Right hindlimb (tissue), 1 donor: Measurements from ENCODE around the gene CHCHD10.

Experiments used
- DNase-seq: peaks from one replicate; pipeline ENCODE4 v3.0.0-alpha.2; 2018

Gene CHCHD10

DNA sequence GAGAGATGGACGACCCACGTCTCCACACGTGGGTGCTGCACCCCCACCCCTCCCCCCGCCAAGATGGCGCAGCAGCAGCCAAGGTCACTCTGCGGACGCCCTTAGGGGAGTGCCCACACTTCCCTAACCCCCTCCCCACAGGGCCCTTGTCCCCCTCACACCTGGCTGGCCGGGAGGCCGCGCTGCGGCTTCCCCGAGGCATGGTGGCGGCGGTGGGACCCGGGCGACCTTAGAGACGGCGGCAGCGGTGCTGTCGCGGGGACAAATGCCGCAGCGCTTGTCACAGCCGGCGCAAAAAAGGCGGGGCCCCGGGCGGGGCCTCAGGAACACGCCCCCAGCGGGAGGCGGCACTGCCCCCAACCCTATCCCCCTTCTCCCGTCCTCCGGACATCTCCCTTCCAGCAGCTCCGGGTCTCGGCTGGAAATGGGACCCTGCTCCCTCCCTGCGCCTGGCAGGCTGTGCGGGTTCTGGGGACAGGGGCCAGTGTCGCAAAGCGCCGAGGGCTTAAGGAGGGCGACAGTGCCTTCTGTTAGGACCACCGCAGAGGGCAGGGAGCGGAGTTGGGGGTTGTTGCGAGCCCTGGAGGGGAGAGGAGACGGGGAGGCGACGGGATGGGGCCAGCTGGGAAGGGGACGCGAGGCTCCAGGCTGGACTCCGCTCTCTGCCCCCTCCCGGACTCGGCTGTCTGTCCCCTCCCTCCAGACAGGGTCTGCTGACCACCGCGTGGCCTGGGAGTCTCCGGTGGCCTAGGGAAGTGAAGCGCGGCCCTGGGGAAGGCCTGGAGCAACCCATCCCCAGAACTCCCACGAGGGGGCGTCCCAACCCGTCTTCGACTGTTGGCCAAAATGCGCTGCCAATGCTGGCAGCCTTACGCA, at the start of gene CHCHD10:
Gene CHCHD10, minus strand, starts transcription at position 300 of the 876 bp plus-strand sequence. Its CDS starts 98 bp downstream, at position 202.
- peak; percentile 86 for DNase-seq

DNA sequence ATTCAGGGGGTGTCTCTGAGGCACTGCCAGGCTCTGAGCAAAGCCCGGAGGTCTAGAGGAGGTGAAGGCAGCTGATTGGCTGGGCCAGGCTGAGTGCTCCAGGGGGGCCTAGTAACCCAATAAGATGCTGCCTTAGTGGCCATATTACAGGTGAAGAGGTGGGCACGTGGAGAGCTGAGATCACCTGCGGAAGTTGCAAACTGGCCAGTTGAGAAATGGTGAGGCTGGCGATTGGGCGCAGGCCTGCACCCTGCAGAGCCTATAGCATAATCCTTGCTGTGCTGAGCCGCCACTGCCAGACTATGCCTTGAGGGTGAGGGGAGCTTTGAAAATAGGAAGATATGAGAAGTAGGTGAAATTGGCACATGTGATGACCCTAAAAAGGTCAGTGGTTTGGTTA, 49.4 kb upstream of the CHCHD10 start:
- peak; percentile 0 for DNase-seq

DNA sequence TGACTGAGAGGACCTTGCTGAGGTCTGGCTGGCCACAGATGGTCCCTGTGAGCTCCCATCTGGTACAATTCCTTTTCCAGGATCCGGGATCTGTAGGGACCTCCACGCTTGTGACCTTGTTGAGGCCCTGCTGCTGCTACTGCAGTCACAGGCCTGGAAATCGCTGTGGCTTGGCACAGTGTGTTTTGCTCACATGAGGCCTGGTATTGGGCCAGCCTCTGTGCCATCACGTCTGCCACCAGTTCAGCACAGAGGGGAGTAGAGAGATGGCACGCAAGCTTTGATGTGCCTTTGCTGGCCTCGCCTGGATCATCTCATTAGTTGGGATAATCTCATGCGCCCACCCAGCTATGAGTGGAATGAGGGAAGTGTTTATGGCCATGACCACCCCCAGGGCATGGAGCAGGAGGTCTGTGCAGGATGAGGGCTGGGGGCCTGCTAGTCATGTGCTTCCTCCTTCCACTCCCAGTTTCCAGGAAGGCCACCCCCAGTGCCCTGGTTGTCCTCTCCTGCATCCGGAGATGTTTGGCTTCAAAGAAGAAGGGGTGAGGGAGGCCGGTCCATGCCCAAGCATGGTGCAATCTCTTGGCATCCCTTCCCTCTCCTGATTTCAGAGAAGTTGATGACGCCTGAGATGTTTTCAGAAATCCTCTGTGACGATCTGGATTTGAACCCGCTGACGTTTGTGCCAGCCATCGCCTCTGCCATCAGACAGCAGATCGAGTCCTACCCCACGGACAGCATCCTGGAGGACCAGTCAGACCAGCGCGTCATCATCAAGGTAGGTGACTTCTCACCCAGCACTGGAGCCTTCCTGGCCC, 48.6 kb upstream of the CHCHD10 start:
- DNase-seq = peak; percentile 16

DNA sequence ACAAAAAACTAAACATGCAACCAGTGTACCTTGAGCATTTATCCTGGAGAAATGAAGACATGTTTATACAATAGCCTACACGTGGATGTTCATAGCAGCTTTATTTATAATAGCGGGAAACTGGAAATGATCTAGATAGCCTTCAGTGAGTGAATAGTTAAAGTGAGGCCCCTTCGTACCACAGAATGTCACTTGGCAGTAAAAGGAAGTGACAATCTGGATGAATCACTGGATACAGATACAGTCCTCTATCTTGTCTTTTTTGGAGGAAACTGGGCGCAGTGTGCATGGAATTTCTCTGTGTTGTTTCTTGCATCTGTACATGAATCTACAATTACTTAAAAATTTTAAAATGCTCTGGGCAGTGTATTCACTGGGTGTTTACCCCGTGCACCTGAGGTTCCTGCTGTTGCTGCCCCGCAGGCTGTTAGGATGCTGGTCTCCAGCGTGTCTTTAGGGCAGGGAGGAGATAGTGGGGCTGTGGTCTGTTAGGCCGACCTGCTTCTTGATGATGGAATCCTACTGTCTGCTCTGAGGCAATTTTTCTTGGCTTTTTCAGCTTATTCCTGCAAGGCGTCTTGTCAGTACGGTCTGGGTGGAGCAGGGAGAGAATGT, 47.9 kb upstream of the CHCHD10 start:
- DNase-seq = peak; percentile 6

DNA sequence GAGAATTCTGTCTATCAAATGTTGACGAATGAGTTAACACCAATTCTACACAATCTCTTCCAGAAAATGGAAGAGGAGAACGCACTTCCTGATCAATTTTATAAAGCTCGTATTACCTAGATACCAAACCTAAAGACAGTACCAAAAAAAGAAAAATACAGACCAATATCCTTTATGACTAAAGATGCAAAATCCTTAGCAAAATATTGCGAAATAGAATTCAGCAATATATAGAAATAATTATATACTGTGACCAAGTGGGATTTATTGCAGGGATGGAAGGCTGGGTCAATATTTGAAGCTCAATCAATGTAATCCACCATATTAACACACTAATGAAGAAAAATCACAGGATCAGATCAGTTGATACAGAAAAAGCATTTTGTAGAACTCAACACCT, 44.6 kb upstream of the CHCHD10 start:
- DNase-seq = no peak

DNA sequence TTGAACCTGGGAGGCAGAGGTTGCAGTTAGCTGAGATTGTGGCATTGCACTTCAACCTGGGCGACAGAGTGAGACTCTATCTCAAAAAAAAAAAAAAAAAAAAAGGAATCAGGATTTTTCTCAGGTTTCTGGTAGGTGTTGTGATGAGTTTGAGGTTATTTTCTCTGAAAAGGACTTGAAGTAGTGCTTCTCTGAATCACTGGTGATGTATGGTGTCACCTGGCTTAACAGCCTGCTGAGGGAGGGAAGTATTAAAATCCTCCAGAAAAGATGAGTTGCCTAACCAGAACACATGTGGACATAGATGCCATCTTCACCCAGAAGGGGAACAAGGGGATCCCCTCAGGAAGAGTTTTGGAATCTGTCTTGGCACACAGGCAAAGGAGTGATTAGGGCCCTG, 39.1 kb upstream of the CHCHD10 start:
- DNase-seq = peak; percentile 1

DNA sequence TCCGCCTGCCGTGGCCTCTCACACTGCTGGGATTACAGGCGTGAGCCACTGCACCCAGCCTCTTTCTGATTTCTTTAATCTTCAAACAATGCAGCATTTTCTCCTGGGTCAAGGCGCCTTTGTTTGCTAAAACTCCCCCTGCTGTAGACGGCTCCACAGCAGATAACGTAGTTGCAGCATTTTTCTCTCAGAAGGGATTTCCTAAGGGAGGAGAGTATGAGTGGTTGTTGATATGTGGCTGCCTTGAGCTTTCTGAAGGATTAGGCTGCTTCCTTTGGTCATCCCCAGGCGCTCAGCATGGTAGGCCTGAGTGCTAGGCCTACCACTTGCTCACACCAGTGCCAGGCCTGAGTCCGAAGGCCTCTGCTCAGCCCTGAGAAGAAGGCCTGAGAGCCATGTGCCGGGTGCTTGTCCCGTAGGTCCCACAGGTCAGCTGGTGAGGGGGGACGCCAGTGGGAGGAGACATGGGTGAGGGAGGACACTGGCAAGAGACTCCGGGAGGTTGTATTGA, 37.1 kb upstream of the CHCHD10 start:
- DNase-seq = no peak

DNA sequence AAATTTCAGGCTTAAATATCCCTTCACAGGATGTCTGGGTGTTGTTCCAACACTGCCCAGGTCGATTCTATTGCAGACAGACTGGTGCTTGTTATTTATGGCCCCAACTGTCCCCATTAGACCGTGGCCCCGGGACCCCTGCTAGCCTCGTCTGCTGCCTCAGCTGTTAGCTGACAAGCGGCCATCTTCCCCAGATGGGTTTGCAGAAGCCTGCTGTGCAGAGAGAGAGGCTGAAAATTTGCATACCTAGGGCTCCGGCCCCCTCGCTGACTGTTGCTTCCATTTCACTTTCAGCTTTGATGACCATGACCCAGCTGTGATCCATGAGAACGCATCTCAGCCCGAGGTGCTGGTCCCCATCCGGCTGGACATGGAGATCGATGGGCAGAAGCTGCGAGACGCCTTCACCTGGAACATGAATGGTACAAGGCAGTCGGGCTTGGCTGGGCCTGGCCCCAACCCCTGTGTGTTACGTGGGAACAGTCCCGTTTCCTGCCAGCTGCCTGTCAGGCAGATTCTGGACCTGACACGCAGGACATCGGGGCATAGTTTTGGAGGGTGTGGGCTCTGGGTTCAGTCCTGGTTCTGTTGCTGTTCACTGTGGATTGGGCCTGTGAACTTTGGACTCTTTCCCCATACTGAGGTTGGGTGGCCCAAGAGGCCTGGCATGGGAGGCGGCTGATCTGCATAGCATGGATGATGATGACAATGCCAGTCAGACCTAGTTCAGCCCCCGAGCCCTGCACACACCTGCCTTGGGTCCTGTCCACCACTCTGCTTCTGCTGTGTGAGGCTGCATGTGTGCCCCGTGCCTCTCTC, 35.4 kb upstream of the CHCHD10 start:
- no peak for DNase-seq

DNA sequence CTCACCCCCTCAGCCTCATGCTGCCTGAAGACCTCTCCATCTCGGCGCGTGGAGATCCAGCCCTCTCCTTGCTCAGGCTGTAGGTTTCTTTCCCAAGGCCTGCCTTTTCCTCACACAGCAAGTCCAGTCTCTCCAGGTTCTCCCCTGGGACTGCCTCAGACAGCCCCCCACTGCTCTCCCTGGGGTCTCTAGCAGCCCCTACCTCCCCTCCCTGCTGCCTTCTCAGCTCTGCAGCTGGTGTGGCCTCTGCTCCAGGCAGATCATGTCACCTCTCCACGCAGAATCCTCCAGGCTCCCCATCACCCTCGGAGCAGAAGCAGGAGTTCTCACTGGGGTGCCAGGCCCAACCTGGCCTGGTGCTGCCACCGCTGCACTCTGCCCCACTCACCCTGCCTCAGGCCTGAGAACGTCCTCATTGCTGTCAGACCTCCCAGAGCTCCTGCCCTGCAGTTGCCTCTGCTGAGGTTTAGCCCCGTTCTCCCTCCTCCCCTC, 34.2 kb upstream of the CHCHD10 start:
- no peak for DNase-seq

DNA sequence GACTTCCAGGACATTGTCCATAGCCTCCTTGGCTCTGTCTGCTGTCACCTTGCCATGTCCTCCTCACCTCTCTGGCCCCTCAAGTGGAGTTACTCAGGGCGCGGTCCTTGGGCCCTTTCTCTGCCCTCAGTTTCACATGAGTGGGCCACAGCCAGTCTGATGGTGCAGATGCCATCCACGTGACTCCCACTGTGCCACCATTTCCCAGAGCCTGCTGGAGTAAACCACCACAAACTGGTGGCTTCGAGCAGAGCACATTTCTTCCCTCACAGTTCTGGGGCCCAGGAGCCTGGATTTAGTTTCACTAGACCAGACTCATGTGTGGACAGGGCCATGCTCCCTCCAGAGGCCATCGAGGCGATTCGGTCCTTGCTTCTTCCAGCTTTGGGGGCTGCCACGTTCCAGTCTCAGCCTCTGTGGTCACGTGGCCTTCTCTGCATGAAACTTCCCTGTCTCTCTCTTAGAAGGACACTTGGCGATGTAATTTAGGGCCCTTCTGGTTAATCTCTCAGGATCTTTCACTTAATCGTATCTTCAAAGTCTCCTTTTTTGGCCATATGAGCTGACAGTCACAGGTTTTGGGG, 33.6 kb upstream of the CHCHD10 start:
- DNase-seq = no peak

DNA sequence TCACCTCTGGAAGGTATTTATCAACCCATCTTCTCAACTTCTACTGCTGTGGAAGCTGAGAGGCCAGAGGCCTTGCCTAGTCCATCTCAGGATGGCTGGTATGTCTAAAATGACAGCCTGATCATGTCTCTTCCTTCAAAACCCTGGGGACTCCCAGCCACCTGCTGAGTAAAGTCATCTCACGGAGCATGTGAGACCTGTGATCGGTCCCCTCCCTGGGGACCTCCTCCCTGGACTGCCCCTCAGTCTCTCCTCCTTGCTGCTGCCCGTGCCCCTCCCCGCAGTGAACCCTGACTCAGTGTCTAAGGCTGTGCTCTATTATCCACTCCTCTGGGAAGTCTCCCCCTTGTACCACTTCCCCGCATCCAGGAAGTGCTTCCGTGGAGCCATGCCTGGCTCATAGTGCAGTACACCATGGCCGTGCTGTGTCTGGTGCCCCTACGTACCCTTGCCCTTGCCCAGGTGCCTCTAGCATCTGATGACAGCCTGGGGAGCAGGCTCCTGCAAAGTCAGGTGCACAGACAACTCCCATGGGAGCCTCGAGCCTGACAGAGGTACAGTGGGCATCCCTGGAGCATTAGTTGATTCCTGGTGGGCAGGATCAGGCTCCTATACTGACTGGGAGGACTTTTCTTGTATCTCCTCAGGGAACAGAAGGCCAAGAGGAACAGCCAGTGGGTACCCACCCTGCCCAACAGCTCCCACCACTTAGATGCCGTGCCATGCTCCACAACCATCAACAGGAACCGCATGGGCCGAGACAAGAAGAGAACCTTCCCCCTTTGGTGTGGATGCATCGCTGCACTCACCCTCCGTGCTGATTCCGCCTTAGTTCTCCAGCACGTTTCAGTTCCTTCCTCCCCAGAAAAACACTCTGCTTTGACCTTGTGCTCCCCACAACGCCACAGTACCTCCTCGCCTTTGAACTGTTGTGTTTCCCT, 32.8 kb upstream of the CHCHD10 start:
- no peak for DNase-seq

DNA sequence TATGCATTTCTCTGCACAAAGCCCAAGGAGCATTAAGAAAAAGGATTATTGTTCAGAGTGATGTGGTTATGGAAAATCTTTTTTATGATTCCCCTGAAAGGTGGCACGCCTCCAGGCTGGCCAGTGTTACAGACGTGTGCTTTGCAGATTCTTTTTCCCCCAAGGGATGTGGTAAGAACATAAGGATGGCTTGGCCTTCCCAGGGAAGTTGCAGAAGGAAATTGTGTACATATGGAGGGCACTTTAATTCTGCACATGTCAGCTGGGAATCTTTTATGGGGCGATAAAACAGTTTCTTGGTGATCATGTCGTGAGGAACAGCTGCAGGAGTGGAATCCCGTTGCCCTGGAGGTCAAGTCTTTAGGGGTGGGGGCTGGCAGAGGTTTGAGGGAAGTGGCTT, 28.7 kb upstream of the CHCHD10 start:
- DNase-seq = peak; percentile 64

DNA sequence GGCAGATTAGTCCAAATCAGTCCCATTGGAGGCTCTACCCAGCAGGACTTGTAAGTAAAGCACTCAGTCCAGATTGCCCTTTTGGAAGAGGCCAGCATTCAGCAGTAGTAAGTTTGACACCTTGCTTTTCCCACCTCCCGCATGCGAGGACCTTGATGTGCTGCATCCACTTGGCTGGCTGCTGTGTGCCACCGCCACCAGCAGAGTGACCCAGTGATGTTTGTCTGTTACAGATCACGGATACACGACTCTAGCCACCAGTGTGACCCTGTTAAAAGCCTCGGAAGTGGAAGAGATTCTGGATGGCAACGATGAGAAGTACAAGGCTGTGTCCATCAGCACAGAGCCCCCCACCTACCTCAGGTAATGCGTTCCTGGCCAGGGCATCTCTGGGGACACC, 25.6 kb upstream of the CHCHD10 start:
- no peak for DNase-seq

DNA sequence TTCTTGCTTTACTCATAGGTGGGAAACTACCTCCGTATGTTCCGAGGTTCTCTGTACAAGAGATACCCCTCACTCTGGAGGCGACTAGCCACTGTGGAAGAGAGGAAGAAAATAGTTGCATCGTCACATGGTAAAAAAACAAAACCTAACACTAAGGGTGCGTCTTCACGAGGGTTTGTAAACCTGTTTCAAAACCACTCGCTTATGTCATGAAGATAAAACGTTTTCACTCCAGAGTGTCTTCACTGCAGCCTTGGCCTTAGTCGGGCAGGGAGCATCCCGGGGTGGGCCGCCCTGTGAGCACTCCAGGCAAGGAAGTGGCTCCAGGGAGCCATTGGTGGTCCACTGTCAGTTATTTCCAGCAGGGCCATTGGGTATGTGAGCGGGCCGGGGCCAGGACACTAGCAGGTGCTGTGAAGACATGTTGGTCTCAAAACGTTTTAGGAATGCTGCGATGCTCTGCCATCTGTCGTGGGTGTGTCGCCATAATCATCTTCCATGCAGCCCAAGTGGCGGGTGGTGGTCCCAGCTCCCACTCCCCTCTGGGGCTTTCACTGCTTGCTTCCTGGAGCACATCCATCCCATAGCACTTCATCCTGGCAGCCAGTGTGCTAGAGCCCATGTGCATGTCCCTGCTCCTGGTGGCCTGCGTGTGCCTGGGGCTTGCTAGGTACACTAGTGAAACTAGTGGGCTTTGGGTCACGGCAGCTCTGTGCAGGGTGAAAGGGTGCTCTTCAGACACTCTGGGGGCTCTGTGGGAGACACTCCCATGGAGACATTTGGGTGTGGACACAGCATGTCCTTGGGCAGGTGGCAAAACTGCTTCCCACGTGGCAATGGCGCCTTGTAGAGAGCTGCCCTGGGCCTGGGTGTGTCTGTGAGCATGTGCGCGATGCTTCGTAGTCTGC, 24.2 kb upstream of the CHCHD10 start:
- no peak for DNase-seq

DNA sequence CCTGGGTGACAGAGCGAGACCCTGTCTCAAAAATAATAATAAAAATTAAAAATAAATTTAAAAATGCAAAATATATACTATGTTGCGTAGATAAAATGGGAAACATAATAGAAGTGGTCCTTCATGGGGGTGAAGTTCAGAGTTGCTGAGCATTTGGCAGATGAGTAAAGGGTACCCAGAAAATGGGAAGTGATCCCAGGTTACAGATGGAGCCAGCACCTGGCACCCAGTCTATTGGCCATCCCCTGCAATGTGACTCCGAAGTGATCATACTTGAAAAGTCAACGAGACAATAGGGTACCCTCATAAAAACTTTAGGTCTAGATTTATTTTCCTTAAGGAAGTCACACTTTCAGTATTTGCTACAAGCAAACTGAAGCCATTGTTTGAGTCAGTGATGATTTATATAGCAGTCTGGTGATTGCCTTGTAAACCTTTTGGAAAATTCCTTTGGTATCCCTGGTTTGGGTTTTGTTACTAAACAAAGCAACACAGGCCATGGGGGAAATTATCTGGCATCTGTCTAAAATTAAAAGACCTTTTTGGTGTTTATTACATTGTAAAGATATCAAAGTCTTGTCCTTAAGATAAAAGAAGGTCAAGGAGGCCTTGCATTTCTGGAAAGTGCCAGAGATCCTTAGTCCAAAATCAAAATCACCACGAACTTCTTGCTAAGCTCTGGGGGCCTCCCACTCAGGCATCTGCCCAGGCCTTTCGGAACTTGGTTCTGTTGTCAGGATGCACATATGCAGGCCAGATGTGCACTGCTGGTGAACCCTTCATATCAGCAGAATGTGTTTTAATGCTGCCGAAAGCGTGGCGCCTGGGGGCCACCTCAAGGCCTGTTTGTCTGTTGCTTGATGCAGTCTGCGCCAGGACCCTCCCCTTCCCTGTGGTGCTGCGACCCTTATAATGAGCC, 23.3 kb upstream of the CHCHD10 start:
- DNase-seq = peak; percentile 70

DNA sequence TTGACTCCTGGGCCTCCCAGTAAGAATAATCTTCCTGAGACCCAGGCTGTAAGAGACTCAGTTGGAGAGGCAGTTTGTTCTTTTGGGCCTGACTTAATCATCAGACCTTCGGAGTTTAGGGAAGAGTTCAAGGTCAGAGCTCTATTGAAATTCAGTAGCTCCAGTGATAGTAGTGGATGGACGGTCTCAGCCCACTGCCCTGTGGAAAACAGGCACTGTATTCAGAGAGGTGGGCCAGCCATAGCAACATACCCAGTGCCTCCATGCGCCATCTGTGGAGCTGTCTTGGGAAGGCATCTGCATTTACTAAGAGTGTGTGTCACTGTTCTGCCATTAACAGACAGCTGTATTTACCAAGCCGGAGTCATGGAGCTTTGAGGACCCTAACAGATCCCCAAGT, 21.9 kb upstream of the CHCHD10 start:
- peak; percentile 15 for DNase-seq

DNA sequence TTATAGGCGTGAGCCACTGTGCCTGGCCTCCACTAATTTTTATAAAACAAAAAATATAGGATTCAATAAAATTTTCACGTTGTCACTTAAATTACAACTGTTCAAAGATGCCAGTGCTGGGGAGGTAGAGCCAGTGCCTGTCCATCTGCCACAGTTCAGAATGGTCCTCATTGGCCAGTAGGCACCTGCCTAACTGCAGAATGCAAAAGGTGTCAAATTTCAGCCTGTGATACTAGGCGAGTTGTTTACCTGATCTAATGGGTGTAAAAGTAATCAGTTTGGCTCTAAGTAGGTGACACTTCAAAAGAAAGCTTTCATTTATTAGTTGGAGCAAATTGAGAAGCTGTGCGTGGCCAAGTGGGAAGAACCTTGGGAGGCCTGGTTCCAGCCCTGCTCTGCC, 21.3 kb upstream of the CHCHD10 start:
- peak; percentile 16 for DNase-seq

DNA sequence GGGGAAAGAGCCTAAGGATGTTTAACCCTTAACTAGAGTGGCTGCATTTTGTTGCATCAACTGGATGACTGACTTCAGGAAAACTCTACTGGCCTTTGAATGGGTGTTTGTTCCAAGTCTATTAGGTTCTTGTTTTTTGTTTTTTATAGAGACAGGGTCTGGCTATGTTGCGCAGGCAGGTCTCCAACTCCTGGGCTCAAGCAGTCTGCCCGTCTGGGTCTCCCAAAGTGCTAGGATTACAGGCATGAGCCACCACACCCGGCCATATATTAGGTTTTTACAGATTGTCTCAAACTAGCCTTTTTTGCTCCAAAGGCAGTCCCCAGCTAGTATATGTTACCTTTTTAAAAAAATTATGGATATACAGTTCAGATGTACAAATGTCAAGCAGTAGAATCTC, 20.1 kb upstream of the CHCHD10 start:
- DNase-seq = no peak

DNA sequence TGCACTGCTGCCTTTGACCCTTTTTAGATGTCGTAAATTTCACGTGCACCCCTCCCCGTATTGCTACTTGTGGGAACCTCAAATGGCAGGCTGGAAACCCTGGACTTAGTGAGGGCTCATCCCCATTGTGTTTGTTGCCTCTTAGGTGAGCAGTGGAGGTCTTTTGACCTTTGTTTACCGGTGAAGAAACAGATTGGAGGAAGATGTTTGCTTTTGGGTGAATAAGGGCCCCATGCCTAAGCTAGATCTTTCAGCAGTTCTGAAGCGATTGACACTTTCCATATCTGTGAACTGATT, 19.8 kb upstream of the CHCHD10 start:
- DNase-seq = no peak
